ENCODE data around the gene FSTL1. TPM values are rescaled to one million over a fixed set of nuclear protein-coding genes. Genes with fewer than 3 reads are reported as not detected.

FSTL1 gene
- total RNA-seq, 2 donors from 2014 or later = 212 to 265 TPM

DNA sequence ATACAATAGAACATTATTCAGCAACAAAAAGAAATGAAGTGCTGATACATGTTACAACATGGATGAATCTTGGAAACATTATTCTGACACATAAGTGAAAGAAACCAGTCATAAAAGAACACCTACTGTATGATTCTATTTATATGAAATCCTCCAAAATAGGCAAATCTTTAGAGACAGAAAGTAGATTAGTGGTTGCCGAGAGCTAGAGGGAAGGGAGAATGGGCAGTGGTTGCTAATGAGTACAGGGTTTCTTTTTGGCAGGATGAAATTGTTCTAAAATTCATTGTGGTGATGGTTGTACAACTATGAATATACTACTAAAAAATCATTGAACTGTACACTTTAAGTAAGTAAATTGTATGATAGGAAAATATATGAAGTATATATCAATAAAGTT, 95.3 kb downstream of the FSTL1 start:
- no peak for DNase-seq (ENCODE audit: low spot score)
- H3K9me3 ChIP-seq = no peaks in the 10 kb centered on the region
- intact Hi-C loops (cut with DNase I) = no loop called here
- H3K27ac ChIP-seq = no peak overlapping the region
- H3K27me3 ChIP-seq (replicated peaks; ENCODE audit: insufficient read depth) = no peaks in the 10 kb centered on the region
- WGBS = 78% methylated on average over 1 of the region's 1 CpG
- no peak overlapping the region for H3K4me3 ChIP-seq
- H3K36me3 ChIP-seq = no peaks in the 10 kb centered on the region
- TF ChIP-seq POLR2A (IDR thresholded peaks at IDR 0.05) (no peak), POLR2AphosphoS5 (IDR thresholded peaks at IDR 0.05) (no peak)
- TF ChIP-seq, protein P1, sequence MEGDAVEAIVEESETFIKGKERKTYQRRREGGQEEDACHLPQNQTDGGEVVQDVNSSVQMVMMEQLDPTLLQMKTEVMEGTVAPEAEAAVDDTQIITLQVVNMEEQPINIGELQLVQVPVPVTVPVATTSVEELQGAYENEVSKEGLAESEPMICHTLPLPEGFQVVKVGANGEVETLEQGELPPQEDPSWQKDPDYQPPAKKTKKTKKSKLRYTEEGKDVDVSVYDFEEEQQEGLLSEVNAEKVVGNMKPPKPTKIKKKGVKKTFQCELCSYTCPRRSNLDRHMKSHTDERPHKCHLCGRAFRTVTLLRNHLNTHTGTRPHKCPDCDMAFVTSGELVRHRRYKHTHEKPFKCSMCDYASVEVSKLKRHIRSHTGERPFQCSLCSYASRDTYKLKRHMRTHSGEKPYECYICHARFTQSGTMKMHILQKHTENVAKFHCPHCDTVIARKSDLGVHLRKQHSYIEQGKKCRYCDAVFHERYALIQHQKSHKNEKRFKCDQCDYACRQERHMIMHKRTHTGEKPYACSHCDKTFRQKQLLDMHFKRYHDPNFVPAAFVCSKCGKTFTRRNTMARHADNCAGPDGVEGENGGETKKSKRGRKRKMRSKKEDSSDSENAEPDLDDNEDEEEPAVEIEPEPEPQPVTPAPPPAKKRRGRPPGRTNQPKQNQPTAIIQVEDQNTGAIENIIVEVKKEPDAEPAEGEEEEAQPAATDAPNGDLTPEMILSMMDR (IDR thresholded peaks at IDR 0.05) = no peak
- no peaks in the 10 kb centered on the region for H3K4me1 ChIP-seq (replicated peaks)

DNA sequence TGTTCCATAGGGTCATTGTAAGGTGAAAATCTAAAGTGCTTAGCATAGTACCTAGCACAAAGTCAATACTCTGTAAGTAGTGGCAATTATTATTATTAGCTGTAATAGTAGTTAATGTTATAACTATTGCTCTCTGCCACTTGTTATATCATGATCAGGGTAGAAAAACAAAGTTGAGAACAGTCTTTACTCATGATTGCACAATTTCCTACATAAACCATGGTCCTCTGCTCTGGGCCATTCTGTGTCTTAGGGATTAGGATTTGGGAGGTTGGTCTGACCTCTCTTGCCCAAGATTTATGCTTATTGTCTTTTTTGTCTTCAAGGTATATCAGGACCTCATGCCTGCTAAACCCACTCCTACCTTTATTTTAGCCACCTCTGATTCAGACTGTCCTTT, 97.3 kb downstream of the FSTL1 start:
- TF ChIP-seq POLR2A (IDR thresholded peaks at IDR 0.05) = no peak
- no peak for TF ChIP-seq POLR2AphosphoS5 (IDR thresholded peaks at IDR 0.05)
- TF ChIP-seq, protein P1 (IDR thresholded peaks at IDR 0.05) = no peak
- no peak overlapping the region for H3K27ac ChIP-seq
- no peak for DNase-seq (ENCODE audit: low spot score)
- H3K9me3 ChIP-seq = no peaks in the 10 kb centered on the region
- no peak overlapping the region for H3K4me3 ChIP-seq
- H3K36me3 ChIP-seq = no peaks in the 10 kb centered on the region
- H3K4me1 ChIP-seq (replicated peaks) = no peaks in the 10 kb centered on the region
- intact Hi-C loops (cut with DNase I) = no loop called here
- H3K27me3 ChIP-seq (replicated peaks; ENCODE audit: insufficient read depth) = no peaks in the 10 kb centered on the region

- H3K36me3 ChIP-seq = no peaks in the 10 kb centered on the region
- H3K27ac ChIP-seq = no peak overlapping the region
- H3K4me1 ChIP-seq (replicated peaks) = no peaks in the 10 kb centered on the region
- H3K27me3 ChIP-seq (replicated peaks; ENCODE audit: insufficient read depth) = no peaks in the 10 kb centered on the region
- TF ChIP-seq, protein P1 (IDR thresholded peaks at IDR 0.05) = no peak
- no peak for TF ChIP-seq POLR2AphosphoS5 (IDR thresholded peaks at IDR 0.05)
- H3K4me3 ChIP-seq = no peak overlapping the region
- H3K9me3 ChIP-seq = no peaks in the 10 kb centered on the region
- WGBS = 92% methylated on average over 4 of the region's 4 CpGs
- no peak for DNase-seq (ENCODE audit: low spot score)
- intact Hi-C loops (cut with DNase I) = no loop called here
Observed at GRCh38 chr3:120352017-120352416, 98.8 kb downstream of the FSTL1 start.

DNA sequence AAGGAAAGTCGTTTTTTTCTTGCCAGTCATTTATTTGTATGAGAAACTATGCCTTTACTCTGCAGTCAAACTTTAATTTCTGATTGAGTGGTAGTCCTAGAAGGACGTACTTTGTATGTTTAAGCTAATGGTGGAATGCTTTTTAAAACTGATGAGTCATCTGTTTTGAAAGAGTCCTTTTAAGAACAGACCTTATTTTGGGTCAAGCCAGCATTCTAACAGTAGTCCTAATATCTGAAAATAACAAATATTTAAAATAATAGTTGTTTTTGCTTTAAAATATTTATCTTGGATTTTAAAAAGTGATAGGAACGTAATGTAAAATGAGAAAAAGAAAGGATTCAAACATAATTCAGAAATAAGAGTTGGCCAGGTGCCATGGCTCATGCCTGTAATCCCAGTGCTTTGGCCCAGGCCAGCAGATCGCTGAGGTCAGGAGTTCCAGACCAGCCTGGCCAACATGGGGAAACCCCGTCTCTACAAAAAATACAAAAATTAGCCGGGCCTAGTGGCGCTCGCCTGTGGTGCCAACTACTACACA, 100.3 kb downstream of the FSTL1 start:
- TF ChIP-seq, protein P1 (IDR thresholded peaks at IDR 0.05) = no peak
- TF ChIP-seq POLR2A (IDR thresholded peaks at IDR 0.05) (no peak), POLR2AphosphoS5 (IDR thresholded peaks at IDR 0.05) (no peak)

GRCh38 chr3:120349855-120350125, 101.0 kb downstream of the FSTL1 start:
- no peaks in the 10 kb centered on the region for H3K36me3 ChIP-seq
- no peaks in the 10 kb centered on the region for H3K27me3 ChIP-seq (replicated peaks; ENCODE audit: insufficient read depth)
- DNase-seq (ENCODE audit: low spot score) = no peak
- intact Hi-C loops (cut with DNase I) = no loop called here
- H3K9me3 ChIP-seq = no peaks in the 10 kb centered on the region
- no peaks in the 10 kb centered on the region for H3K4me1 ChIP-seq (replicated peaks)
- H3K27ac ChIP-seq = peak overlapping the region; percentile 83 to 94
- under 1% methylated on average over 6 of the region's 6 CpGs for WGBS
- TF ChIP-seq POLR2AphosphoS5 (IDR thresholded peaks at IDR 0.05) (no peak), POLR2A (IDR thresholded peaks at IDR 0.05) (no peak)
- TF ChIP-seq, protein P1 (IDR thresholded peaks at IDR 0.05) = no peak
- H3K4me3 ChIP-seq = peak overlapping the region; percentile 59 to 78

More for the DNA sequence above, 100.3 kb downstream of the FSTL1 start:
- H3K4me3 ChIP-seq = peak overlapping the region in 1 of 2 donors; percentile 78
- no peak for DNase-seq (ENCODE audit: low spot score)
- no peaks in the 10 kb centered on the region for H3K9me3 ChIP-seq
- intact Hi-C loops (cut with DNase I) = no loop called here
- peak overlapping the region in 1 of 2 donors; percentile 94 for H3K27ac ChIP-seq
- H3K4me1 ChIP-seq (replicated peaks) = no peaks in the 10 kb centered on the region
- WGBS = 61% methylated on average over 8 of the region's 8 CpGs
- H3K27me3 ChIP-seq (replicated peaks; ENCODE audit: insufficient read depth) = no peaks in the 10 kb centered on the region
- H3K36me3 ChIP-seq = no peaks in the 10 kb centered on the region
